GM12878 (cell line): ENCODE measurements around the gene LPCAT3. TPM values are rescaled to one million over a fixed set of nuclear protein-coding genes. Genes with fewer than 3 reads are reported as not detected.

ENCODE experiments used
- ATAC-seq: fragments of 200-7000 bp; cut with Tn5 transposase; 3 replicates; pipeline ENCODE4 v1.9.1; 2020; ENCODE audit warnings: mild to moderate bottlenecking, moderate library complexity
- BruUV-seq: library from RNA; stranded (reverse); fragments of 400-500 nt; replicated peaks from 2 replicates; lab custom pipeline; 2021; lab: Mats Ljungman, UMichigan
- CTCF ChIA-PET: fragments of 300-600 bp; sonication (Branson Sonifier 250); formaldehyde crosslinking; extraction: SDS; loops from one replicate; lab custom pipeline; 2021; ENCODE audit warnings: inconsistent platforms; lab: Yijun Ruan, JAX
- POLR2A ChIA-PET: fragments of 350-600 bp; formaldehyde crosslinking; extraction: SDS; loops from one replicate; lab custom pipeline; 2021; ENCODE audit warnings: inconsistent platforms; lab: Charles Lee
- RAD21 ChIA-PET: fragments of 300-600 bp; sonication (Branson Sonifier 250); formaldehyde crosslinking; loops from one replicate; lab custom pipeline; 2023; ENCODE audit warnings: antibody characterized with exemption; ENCODE audit not compliant: unreplicated experiment; lab: Charles Lee
- SMC1A ChIA-PET: fragments of 300-600 bp; sonication (Branson Sonifier 250); formaldehyde crosslinking; loops from one replicate; lab custom pipeline; 2023; ENCODE audit not compliant: unreplicated experiment, uncharacterized antibody; lab: Charles Lee
- DNase-seq: peaks from one replicate; pipeline ENCODE4 v3.0.0-alpha.2; 2011; ENCODE audit warnings: low read depth, low spot score
- FAIRE-seq: peaks from 3 replicates; lab custom pipeline; 2011; peaks lifted over from hg19 to GRCh38; lab: Jason Lieb, UNC
- H2AFZ ChIP-seq: 2 replicates; pipeline ENCODE4 v1.6.0; 2011; ENCODE audit warnings: low read depth, low read length, control low read depth; ENCODE audit not compliant: control insufficient read depth
- H3K27ac ChIP-seq: 2 replicates; pipeline ENCODE4 v1.5.1; 2011; ENCODE audit warnings: control low read depth; ENCODE audit not compliant: control insufficient read depth, insufficient read depth
- H3K27me3 ChIP-seq, 2 experiments: replicated peaks in 1 of 2; 2 replicates each; pipeline versions ENCODE4 v1.6.0 to v1.6.1; 2011; ENCODE audit warnings: low read length in 1 of 2; ENCODE audit not compliant: control insufficient read depth in 2 of 2, insufficient read depth in 2 of 2
- H3K36me3 ChIP-seq, 2 experiments: 2 replicates each; pipeline ENCODE4 v1.5.1; 2011; ENCODE audit warnings: low read length in 1 of 2; ENCODE audit not compliant: control insufficient read depth in 2 of 2, insufficient read depth in 2 of 2
- H3K4me1 ChIP-seq: 2 replicates; pipeline ENCODE4 v1.6.1; 2011; ENCODE audit warnings: mild to moderate bottlenecking, low read length, moderate library complexity, mixed read lengths; ENCODE audit not compliant: control insufficient read depth, insufficient read depth
- H3K4me2 ChIP-seq: 2 replicates; pipeline ENCODE4 v1.6.0; 2011; ENCODE audit warnings: control low read depth; ENCODE audit not compliant: control insufficient read depth, insufficient read depth
- H3K4me3 ChIP-seq: fragments of 200-600 bp; sonication (generic); 2 replicates; pipeline ENCODE4 v1.5.1; 2016
- H3K79me2 ChIP-seq: 2 replicates; pipeline ENCODE4 v1.6.0; 2011; ENCODE audit warnings: low read length; ENCODE audit not compliant: control insufficient read depth, insufficient read depth
- H3K9ac ChIP-seq: 2 replicates; pipeline ENCODE4 v1.8.0; 2011; ENCODE audit warnings: low read length, control low read depth, mixed read lengths; ENCODE audit not compliant: control insufficient read depth, insufficient read depth
- H3K9me3 ChIP-seq: replicated peaks from 3 replicates; pipeline ENCODE4 v1.5.1; 2011; ENCODE audit warnings: mild to moderate bottlenecking, low read length; ENCODE audit not compliant: control insufficient read depth, insufficient read depth
- H4K20me1 ChIP-seq: 2 replicates; pipeline ENCODE4 v1.6.0; 2011; ENCODE audit not compliant: control insufficient read depth, insufficient read depth
- CTCF ChIP-seq, 3 experiments: IDR thresholded peaks in 2 of 3; conservative IDR thresholded peaks in 1 of 3; 2 replicates each; pipeline ENCODE4 v1.5.1; 2011; ENCODE audit warnings: low read depth in 3 of 3, low read length in 3 of 3, mild to moderate bottlenecking in 3 of 3, control low read depth in 2 of 3, moderate library complexity in 2 of 3, inconsistent platforms in 1 of 3, mixed read lengths in 1 of 3; ENCODE audit not compliant: control insufficient read depth in 2 of 3, insufficient read depth in 1 of 3; ENCODE audit errors: extremely low read depth in 1 of 3
- MEF2B ChIP-seq: fragments of 450-650 bp; IDR thresholded peaks from 2 replicates; pipeline ENCODE4 v1.6.1; 2018; ENCODE audit warnings: mild to moderate bottlenecking, moderate library complexity; ENCODE audit not compliant: partially characterized antibody, poor library complexity, severe bottlenecking
- MTA2 ChIP-seq: fragments of 450-650 bp; IDR thresholded peaks from 2 replicates; pipeline ENCODE4 v1.6.1; 2016; ENCODE audit warnings: low read depth, mild to moderate bottlenecking, moderate library complexity
- NR2C1 ChIP-seq: fragments of 450-650 bp; IDR thresholded peaks from 2 replicates; pipeline ENCODE4 v1.6.1; 2017; ENCODE audit warnings: antibody characterized with exemption, mild to moderate bottlenecking, moderate library complexity
- NR2F1 ChIP-seq: fragments of 450-650 bp; conservative IDR thresholded peaks from 2 replicates; pipeline ENCODE4 v1.6.1; 2017; ENCODE audit warnings: mild to moderate bottlenecking
- RAD21 ChIP-seq: IDR thresholded peaks from 2 replicates; pipeline ENCODE4 v1.6.1; 2011; ENCODE audit warnings: mild to moderate bottlenecking, low read depth, low read length, moderate library complexity; ENCODE audit not compliant: insufficient read depth
- SMC3 ChIP-seq: IDR thresholded peaks from 2 replicates; pipeline ENCODE4 v1.6.1; 2011; ENCODE audit warnings: low read length, improper control_type of control experiment, borderline replicate concordance
- STAT3 ChIP-seq: IDR thresholded peaks from 2 replicates; pipeline ENCODE4 v1.6.1; 2011; ENCODE audit warnings: low read depth, low read length, improper control_type of control experiment
- SUPT20H ChIP-seq: IDR thresholded peaks from 2 replicates; pipeline ENCODE4 v1.6.1; 2011; ENCODE audit warnings: low read depth, mild to moderate bottlenecking, low read length, moderate library complexity, borderline replicate concordance; ENCODE audit not compliant: control insufficient read depth
- USF2 ChIP-seq: IDR thresholded peaks from 2 replicates; pipeline ENCODE4 v1.6.1; 2011; ENCODE audit warnings: low read depth, low read length, improper control_type of control experiment, borderline replicate concordance
- YY1 ChIP-seq: IDR thresholded peaks from 2 replicates; pipeline ENCODE4 v1.6.1; 2011; ENCODE audit warnings: low read depth, mild to moderate bottlenecking, low read length
- ZNF687 ChIP-seq: fragments of 450-650 bp; IDR thresholded peaks from 2 replicates; pipeline ENCODE4 v1.6.1; 2017; ENCODE audit warnings: mild to moderate bottlenecking, moderate library complexity
- WGBS: methylation state at CpG from one replicate; pipeline ENCODE4 v1.1.6; 2016; ENCODE audit warnings: low lambda C conversion rate; ENCODE audit not compliant: insufficient replicate concordance, insufficient coverage; ENCODE audit errors: missing lambda C conversion rate; 5-methylcytosine and 5-hydroxymethylcytosine counted together
- in situ Hi-C: fragments of 300-500 bp; cut with MboI; formaldehyde crosslinking; loops from 9 replicates; pipeline ENCODE4 v1.14.3; 2018; ENCODE audit warnings: mixed read lengths
- intact Hi-C: fragments of 100-400 bp; cut with micrococcal nuclease; formaldehyde crosslinking; loops from one replicate; pipeline ENCODE4 v1.14.2; 2022; ENCODE audit not compliant: unreplicated experiment
- polyA plus RNA-seq, 11 experiments: library from polyadenylated mRNA; depleted of rRNA in 4 of 11; unstranded in 6 of 11; stranded (reverse) in 5 of 11; fragments of >200 nt; fragmentation: Nextera tagmentation in 4 of 11; fragmentation: Illumina TruSeq in 1 of 11; extraction: Ambion mirVana in 4 of 11; extraction: Trizol in 1 of 11; gene quantifications; 1 replicate in 1 of 11; 2 replicates in 10 of 11; pipeline versions ENCODE4 v1.2.1 to v1.2.3, GENCODE V29; 2011 to 2016; ENCODE audit warnings: inconsistent platforms in 2 of 11, missing spikeins in 2 of 11, low read depth in 1 of 11
- total RNA-seq, 4 experiments: library from RNA; depleted of rRNA in 3 of 4; stranded (reverse); fragments of >200 nt in 3 of 4; fragmentation: Illumina TruSeq in 1 of 4; extraction: Trizol in 1 of 4; gene quantifications; 2 replicates each; pipeline versions ENCODE4 v1.2.1 to v1.2.3, GENCODE V29; 2013 to 2021

LPCAT3 gene
- total and polyA plus RNA-seq, 10 of the 15 experiments (the other 5 are each of a cell fraction or from before 2014, with no cell fraction given) = 2.6 to 48.3 (median 23.0) TPM

GRCh38 chr12:6950401-6950801 is 67.9 kb downstream of the LPCAT3 start:
- Histone ChIP-seq H3K4me1 (peaks cover 67% of the 10 kb centered on the region), H4K20me1 (no peaks in the 10 kb centered on the region), H3K4me2 (peak overlapping the region; percentile 99), H3K9ac (peak overlapping the region; percentile 99), H3K36me3 (peaks cover 2 to 17% of the 10 kb centered on the region in 2 experiments; a peak in 2 of 4 replicates), H3K4me3 (peak overlapping the region; percentile 95), H3K9me3 (no peaks in the 10 kb centered on the region), H2AFZ (peak overlapping the region; percentile 24), H3K27ac (peak overlapping the region; percentile 99), H3K79me2 (peaks cover 80% of the 10 kb centered on the region), H3K27me3 (no peaks in the 10 kb centered on the region)
- no peak for FAIRE-seq
- BruUV-seq = no TSS peak
- ChIA-PET POLR2A (interaction anchor here (17.8 kb wide), 1 partner anchor 10 kb away, joined by 524 read pairs; no protein-coding TSS in a partner anchor), SMC1A (interaction anchor here (1.6 to 11.6 kb wide), 2 partner anchors 10 to 160 kb away, joined by 6 to 395 read pairs; no protein-coding TSS in a partner anchor), CTCF (interaction anchor here (0.7 to 11.6 kb wide), 3 partner anchors 10 to 158 kb away, joined by 3 to 645 read pairs (median 3); partner anchors contain the start of gene LPCAT3), RAD21 (interaction anchor here (1.2 to 3.4 kb wide), 5 partner anchors 9 to 82 kb away, joined by 3 to 16 read pairs (median 5); no protein-coding TSS in a partner anchor)
- DNase-seq = no peak
- no peak for ATAC-seq
- intact Hi-C loops = no loop called here
- TF ChIP-seq USF2 (no peak), CTCF (IDR thresholded peaks at IDR 0.05 in 2 of 3, conservative IDR thresholded peaks at IDR 0.05 in 1 of 3; ENCODE audit: control insufficient read depth in 2 of 3, extremely low read depth in 1 of 3, insufficient read depth in 1 of 3, low read depth in 3 of 3, low read length in 3 of 3) (peak; percentile 38 to 64 (median 61)), RAD21 (peak; percentile 37), MTA2 (no peak), NR2C1 (peak; percentile 84), MEF2B (peak; percentile 29), NR2F1 (peak; percentile 64), SUPT20H (no peak), SMC3 (peak; percentile 23; the same call in 1 of the 2 replicates), ZNF687 (peak; percentile 90), YY1 (peak; percentile 64), STAT3 (no peak)
- in situ Hi-C loops = loop anchor here (25.0 kb wide), 1 partner anchor 1687 kb away; no protein-coding TSS in a partner anchor
- 50% methylated on average over 1 of the region's 1 CpG for WGBS
